Glomerular endothelial cell (primary cell): ENCODE results near the gene PDP2. TPM values are rescaled to one million over a fixed set of nuclear protein-coding genes. Genes with fewer than 3 reads are reported as not detected.

Source experiments
- DNase-seq: peaks from one replicate; pipeline ENCODE4 v3.0.0-alpha.2; 2011; ENCODE audit warnings: low read depth, low spot score; ENCODE audit errors: extremely low read depth
- total RNA-seq: library from RNA; depleted of rRNA; stranded (reverse); fragments of >200 nt; gene quantifications from 2 replicates; pipeline ENCODE4 v1.2.3, GENCODE V29; 2015

Gene PDP2
- total RNA-seq, 1 donor from 2014 or later, result 7.4 TPM

- no peak for DNase-seq
These were observed 22.6 kb downstream of the PDP2 start for GRCh38 chr16:66902648-66903543.

DNA sequence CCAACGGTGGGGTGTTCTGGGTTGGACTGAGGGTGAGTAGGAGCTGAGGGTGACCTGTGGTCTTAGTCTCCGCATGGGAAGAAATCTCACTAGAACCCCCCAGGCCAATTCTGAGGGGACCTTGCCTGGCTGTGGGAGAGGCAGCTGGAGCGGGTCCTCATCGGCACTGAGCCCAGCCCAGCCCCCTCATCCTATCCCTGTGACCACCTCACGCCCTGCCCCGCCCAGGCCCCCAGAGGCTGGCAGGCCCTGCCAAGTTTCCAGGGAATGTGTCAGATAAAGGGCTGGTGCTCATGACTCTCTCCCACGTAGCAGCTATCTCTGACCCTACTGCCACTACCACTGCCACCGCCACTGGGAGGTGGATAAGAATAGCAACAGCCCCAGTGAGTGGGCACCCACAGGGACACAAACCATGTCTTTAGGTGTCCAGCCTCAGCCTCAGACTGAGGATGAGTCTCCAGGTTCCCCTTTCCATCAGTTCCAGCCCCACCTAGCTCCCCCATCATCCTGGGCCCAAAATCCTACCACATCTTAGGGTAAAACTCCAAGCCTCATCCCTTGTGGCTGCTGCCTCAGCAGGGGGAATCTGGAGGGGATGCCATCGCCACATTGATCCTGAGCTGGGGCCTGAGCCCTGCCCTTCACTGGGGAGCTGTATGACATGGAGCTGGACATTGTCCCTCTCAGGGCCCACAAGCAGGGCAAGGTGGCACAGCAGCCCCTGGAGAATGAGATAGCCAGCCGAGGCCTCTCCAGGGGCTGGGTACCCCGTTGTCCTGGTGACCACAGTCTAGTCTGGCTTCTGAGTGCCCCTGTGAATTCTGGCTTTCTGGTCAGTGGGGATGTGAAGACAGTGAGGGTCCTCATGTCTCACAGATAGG is 23.5 kb downstream of the PDP2 start:
- DNase-seq, result no peak

DNA sequence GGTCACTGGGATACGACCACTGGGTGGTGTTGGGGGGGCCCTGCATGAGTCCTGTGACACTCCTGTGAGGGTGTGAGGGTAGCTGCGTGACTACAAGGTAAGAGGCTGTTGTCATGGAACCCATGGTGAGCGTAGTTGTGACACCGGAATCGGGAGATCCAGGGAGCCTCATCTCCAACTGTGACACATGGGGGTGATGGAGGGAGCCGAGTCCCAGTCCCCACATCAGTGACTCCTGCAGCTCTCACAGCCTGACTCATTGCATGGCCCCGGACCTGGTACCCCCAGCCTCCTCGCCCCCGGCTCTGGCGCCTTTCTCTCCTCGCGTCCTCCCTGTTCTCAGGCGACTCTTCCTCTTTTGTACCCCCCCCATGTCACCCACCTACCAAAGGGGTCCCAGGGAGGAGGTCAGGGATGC is 24.1 kb downstream of the PDP2 start:
- DNase-seq, result no peak

DNA sequence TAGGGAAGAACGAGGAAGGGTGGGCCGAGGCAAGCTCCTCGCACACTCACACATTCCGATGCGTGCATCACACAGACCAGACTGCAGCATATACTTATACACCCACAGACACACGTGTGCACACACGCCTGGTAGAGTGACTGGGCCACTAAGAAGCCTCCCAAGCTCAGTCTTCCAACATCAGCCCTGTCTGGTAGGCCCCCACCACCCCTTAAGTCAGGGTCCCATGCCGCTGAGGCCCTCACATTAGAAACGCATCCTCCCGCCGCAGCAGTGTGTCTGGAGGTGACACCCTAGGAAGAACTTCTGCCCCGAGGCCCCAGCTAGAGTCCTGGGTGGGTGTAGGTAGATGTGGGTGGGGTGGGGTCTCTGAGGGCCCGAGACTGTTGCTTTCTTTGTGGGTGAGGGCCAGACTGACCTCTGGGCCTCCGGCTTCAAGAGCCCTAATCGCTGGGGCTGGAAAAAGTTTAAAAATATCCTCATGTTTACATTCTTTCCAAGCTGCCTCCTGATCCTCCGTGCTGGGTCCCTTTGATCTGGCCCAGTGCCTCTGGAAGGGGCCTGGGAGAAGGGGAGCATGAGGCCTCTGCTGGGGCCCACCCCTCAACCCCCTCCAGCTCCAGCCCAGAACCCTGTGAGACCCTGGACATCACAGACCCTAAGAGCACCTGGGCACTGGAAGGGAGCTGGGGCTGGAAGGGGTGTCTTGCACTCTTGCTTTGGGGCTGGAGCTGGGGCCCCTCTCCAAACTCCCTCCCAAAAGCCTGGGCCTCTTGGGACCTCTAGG is 24.7 kb downstream of the PDP2 start:
- no peak for DNase-seq

GRCh38 chr16:66905633-66906539 is 25.6 kb downstream of the PDP2 start:
- DNase-seq, result no peak

- no peak for DNase-seq
These were observed 26.9 kb downstream of the PDP2 start for GRCh38 chr16:66906916-66907836.

- no peak for DNase-seq
These were observed 27.8 kb downstream of the PDP2 start for GRCh38 chr16:66908116-66908515.

- no peak for DNase-seq
These were observed 28.6 kb downstream of the PDP2 start for GRCh38 chr16:66908762-66909559.

DNA sequence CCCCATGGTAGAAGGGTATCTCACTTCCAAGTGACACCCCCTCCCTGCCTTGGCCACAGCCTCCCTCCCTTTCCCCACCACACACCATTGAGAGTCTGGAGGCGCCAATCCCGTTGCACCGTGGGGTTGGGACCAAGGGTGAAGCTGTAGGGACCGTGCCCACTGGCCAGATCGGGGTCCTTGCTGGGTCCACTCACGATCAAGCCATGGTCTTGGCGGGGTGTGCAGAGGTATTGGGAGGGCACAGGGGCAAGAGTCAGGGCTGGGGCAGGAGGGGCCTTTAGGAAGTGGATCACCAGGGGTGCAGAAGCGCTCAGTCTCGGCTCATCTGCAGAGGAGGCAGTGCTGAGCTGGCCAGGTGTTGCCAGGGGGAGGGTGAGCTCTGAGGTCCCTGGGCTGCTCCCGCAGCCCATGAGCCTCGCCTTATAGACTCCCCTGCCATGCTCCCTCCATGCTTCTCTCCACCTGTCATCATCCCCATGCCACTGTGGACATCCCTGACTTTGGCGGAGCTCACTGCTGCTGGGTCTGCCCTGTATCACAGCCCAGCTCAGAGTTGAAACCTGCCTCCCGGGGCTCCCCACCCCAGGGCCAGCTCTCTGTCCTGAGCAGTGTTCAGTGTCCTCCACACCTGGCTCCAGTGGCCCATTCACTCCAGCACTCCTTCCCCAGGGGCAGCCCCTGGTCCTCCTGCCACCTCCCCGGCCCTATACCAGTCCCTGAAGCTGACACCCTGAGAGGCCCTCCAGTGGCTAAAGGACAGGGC is 30.0 kb downstream of the PDP2 start:
- DNase-seq, result no peak

GRCh38 chr16:66911112-66911511 is 30.8 kb downstream of the PDP2 start:
- DNase-seq, result no peak

DNA sequence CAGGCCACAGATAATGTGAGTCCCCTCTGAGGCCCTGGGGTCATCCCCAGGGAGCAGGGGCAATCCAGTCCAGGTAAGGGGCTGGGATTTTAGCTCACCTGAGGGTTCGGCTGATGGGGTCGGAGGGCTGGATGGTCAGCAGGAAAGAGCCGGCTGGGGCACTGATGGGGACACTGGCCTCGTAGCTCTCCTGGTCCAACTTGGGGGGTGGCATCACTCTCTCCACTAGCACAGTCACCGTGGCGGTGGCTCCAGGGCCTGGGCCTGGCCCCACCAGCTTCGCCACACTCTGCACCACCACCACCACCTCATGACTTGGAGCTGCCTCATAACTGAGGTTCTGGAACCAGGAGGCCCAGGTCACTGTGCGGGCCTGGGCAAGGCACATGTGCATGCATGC is 31.5 kb downstream of the PDP2 start:
- no peak for DNase-seq

- DNase-seq, result no peak
These were observed 32.8 kb downstream of the PDP2 start for GRCh38 chr16:66913081-66913480.

DNA sequence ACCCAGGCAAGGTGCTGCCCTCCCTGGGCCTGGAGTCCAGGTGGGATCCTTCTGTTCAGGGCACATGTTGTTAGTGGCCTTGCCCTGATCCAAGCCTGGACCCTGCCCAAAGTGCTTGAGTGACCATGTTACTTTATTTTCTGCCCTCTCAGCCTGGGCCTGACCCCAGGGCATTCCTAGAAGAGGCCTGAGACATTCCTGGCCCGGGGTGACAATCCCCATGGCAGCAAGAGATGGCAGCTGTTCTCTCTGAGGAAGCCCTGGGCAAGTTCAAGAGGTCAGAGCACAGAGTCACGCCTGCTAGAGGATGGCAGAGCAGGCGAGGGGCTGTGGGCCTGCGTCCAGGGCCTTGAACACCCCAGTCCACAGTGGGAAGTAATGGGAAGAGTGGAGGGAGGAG is 33.4 kb downstream of the PDP2 start:
- no peak for DNase-seq

GRCh38 chr16:66914541-66914940 is 34.2 kb downstream of the PDP2 start:
- DNase-seq, result no peak

GRCh38 chr16:66915041-66915440 is 34.7 kb downstream of the PDP2 start:
- no peak for DNase-seq

- no peak for DNase-seq
These were observed 36.2 kb downstream of the PDP2 start for GRCh38 chr16:66916518-66916917.

DNA sequence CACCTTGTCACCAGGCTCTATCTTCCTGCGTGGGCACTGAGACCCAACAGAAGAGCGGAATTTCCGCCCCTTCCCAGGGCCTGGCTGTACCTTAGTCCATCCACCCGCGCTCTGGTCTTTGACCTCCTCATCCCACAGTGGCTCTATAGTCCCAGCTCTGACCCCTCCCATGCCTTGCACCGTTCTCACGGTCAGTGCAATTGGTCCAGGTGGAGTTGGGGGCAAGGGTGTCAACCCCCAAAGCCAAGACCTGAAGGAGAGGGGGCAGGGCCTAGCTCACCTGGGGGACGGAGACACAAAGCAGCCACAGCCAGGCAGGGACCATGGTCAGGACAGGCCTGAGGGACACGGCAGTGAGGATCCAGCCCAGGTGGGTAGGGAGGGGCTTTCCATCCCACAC is 37.4 kb downstream of the PDP2 start:
- no peak for DNase-seq
